Dendritic cell treated with granulocyte-macrophage colony-stimulating factor and Interleukin-4, amounts not matched to agents 40 ng/mL and 50 ng/mL, for 4 days (primary cell): ENCODE data around the gene SMURF2.

Experiments
- H3K27ac Mint-ChIP-seq: one replicate; pipeline ENCODE4 v1.8.0; 2022; ENCODE audit warnings: mild to moderate bottlenecking, mixed read lengths
- H3K27me3 Mint-ChIP-seq: one replicate; pipeline ENCODE4 v1.8.0; 2022; ENCODE audit warnings: mild to moderate bottlenecking, mixed read lengths
- H3K36me3 Mint-ChIP-seq: one replicate; pipeline ENCODE4 v1.8.0; 2022; ENCODE audit warnings: low read depth, mixed read lengths
- H3K4me1 Mint-ChIP-seq: one replicate; pipeline ENCODE4 v1.8.0; 2022; ENCODE audit warnings: low read depth, mixed read lengths
- H3K4me3 Mint-ChIP-seq: one replicate; pipeline ENCODE4 v1.8.0; 2022; ENCODE audit warnings: mild to moderate bottlenecking, moderate library complexity, mixed read lengths
- H3K9me3 Mint-ChIP-seq: one replicate; pipeline ENCODE4 v1.8.0; 2022; ENCODE audit warnings: mixed read lengths
- intact Hi-C: fragments of 100-400 bp; cut with micrococcal nuclease; formaldehyde crosslinking; loops from one replicate; pipeline ENCODE4 v1.15.0; 2022

The SMURF2 gene

DNA sequence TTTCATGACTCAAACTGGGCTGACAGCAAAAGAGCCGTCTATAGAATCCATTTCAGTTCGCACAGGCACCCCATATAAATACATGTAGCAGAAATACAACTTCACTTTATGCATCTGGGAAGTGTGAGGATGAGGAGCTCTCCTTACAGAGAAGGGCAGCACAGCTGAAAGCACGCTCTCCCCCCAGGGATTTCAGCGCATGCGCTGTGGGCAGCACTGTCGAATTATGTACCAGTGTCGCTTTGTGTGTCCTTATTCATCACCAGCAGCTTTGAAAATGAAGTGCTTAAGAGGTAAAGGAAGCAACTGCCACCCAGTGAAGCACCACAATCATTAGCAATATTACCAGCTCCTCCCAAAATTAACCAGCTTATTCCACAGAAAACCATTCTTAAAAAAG, 115.4 kb downstream of the SMURF2 start:
- H3K4me1 Mint-ChIP-seq, result no peaks in the 10 kb centered on the region
- H3K9me3 Mint-ChIP-seq, result no peaks in the 10 kb centered on the region
- peaks cover 76% of the 10 kb centered on the region for H3K36me3 Mint-ChIP-seq
- H3K4me3 Mint-ChIP-seq, result no peak overlapping the region
- no peak overlapping the region for H3K27ac Mint-ChIP-seq
- intact Hi-C loops, result no loop called here
- no peaks in the 10 kb centered on the region for H3K27me3 Mint-ChIP-seq

DNA sequence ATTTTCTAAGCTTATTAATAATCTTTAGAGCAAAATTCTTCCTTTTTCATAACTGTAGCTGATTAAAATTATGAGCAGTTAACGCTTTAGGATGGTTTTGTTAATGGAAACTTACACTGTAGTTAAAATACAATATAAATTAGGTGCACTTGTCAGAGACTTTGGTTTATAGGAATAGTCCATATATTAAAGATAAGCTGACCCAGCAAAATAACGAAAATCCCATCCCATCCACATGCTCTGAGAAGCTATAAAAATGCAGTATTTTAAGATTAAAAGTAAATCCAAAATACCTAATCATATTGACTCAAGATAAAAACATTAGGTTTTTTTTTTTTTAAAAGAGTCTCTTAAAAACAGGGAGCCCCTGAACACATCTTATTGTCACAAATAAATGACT, 117.4 kb downstream of the SMURF2 start:
- Mint-ChIP-seq H3K4me3 (no peak overlapping the region), H3K9me3 (no peaks in the 10 kb centered on the region), H3K27me3 (no peaks in the 10 kb centered on the region), H3K4me1 (no peaks in the 10 kb centered on the region), H3K36me3 (peaks cover 66% of the 10 kb centered on the region), H3K27ac (no peak overlapping the region)
- intact Hi-C loops, result no loop called here

DNA sequence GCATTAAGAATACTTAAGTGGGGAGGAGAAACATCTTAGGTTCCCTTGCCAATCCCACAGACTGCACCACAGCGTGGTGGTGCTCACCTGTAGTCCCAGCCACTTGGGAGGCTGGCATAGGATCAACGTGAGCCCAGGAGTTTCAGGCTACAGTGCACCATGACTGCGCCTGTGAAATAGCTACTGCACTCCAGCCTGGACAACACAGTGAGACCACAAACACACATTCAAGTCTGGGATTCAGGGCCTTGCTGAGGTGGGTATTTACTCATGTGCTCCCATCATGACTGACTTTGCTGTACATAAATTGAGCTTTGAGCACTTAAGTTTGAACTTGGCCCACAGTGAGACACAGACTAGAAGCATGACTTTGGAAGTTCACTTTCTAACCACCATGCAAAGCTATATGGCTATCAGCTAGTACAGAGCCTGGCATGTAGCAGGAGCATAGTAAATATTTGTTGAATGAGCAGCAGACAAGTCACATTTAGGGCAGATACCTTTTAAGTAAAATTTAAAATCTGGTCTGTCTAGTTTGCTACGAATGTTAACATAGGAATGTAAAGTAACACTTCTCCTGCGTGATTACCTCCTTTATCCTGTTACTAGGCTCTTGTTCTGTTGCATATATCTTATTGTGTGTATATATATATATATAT, 121.9 kb downstream of the SMURF2 start:
- no peak overlapping the region for H3K4me3 Mint-ChIP-seq
- intact Hi-C loops, result no loop called here
- H3K9me3 Mint-ChIP-seq, result no peaks in the 10 kb centered on the region
- no peaks in the 10 kb centered on the region for H3K4me1 Mint-ChIP-seq
- H3K36me3 Mint-ChIP-seq, result peaks cover 76% of the 10 kb centered on the region
- no peaks in the 10 kb centered on the region for H3K27me3 Mint-ChIP-seq
- H3K27ac Mint-ChIP-seq, result no peak overlapping the region

GRCh38 chr17:64538508-64539130, 123.5 kb downstream of the SMURF2 start:
- H3K36me3 Mint-ChIP-seq, result peaks cover 82% of the 10 kb centered on the region
- H3K27me3 Mint-ChIP-seq, result no peaks in the 10 kb centered on the region
- H3K27ac Mint-ChIP-seq, result no peak overlapping the region
- intact Hi-C loops, result no loop called here
- H3K9me3 Mint-ChIP-seq, result no peaks in the 10 kb centered on the region
- H3K4me1 Mint-ChIP-seq, result no peaks in the 10 kb centered on the region
- H3K4me3 Mint-ChIP-seq, result no peak overlapping the region

GRCh38 chr17:64537488-64537887, 124.6 kb downstream of the SMURF2 start:
- H3K36me3 Mint-ChIP-seq, result peaks cover 87% of the 10 kb centered on the region
- no peak overlapping the region for H3K27ac Mint-ChIP-seq
- intact Hi-C loops, result no loop called here
- H3K4me3 Mint-ChIP-seq, result no peak overlapping the region
- H3K27me3 Mint-ChIP-seq, result no peaks in the 10 kb centered on the region
- H3K4me1 Mint-ChIP-seq, result no peaks in the 10 kb centered on the region
- H3K9me3 Mint-ChIP-seq, result no peaks in the 10 kb centered on the region

DNA sequence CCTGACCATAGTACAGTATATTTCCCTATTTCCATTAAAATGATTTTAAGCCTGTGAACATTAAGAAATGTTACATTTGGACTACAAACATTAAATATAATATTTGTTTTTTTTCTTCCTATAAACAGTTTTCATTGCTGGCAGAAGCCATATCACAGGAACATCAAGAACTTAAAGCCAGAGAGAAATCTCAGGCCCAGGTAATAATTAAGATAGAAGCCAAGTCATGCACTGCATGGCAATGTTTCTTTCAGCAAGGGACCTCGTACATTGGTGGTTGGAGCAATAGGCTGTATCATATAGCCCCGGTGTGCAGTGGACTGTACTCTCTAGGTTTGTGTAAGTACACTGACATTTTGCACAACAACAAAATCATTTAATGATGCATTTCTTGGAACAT, 125.2 kb downstream of the SMURF2 start:
- intact Hi-C loops, result no loop called here
- Mint-ChIP-seq H3K9me3 (no peaks in the 10 kb centered on the region), H3K27ac (no peak overlapping the region), H3K36me3 (peaks cover 87% of the 10 kb centered on the region), H3K4me3 (no peak overlapping the region), H3K4me1 (no peaks in the 10 kb centered on the region), H3K27me3 (no peaks in the 10 kb centered on the region)

GRCh38 chr17:64535357-64535756, 126.8 kb downstream of the SMURF2 start:
- H3K27ac Mint-ChIP-seq, result no peak overlapping the region
- H3K9me3 Mint-ChIP-seq, result no peaks in the 10 kb centered on the region
- intact Hi-C loops, result no loop called here
- H3K4me1 Mint-ChIP-seq, result no peaks in the 10 kb centered on the region
- H3K36me3 Mint-ChIP-seq, result peaks cover 97% of the 10 kb centered on the region
- no peak overlapping the region for H3K4me3 Mint-ChIP-seq
- no peaks in the 10 kb centered on the region for H3K27me3 Mint-ChIP-seq

- no peaks in the 10 kb centered on the region for H3K9me3 Mint-ChIP-seq
- peaks cover 97% of the 10 kb centered on the region for H3K36me3 Mint-ChIP-seq
- no peaks in the 10 kb centered on the region for H3K27me3 Mint-ChIP-seq
- no peak overlapping the region for H3K27ac Mint-ChIP-seq
- no peaks in the 10 kb centered on the region for H3K4me1 Mint-ChIP-seq
- no peak overlapping the region for H3K4me3 Mint-ChIP-seq
- intact Hi-C loops, result no loop called here
Observed at GRCh38 chr17:64534187-64534586, 127.9 kb downstream of the SMURF2 start.

GRCh38 chr17:64533784-64534183, 128.3 kb downstream of the SMURF2 start:
- Mint-ChIP-seq H3K36me3 (peaks cover 97% of the 10 kb centered on the region), H3K27me3 (no peaks in the 10 kb centered on the region), H3K9me3 (no peaks in the 10 kb centered on the region), H3K4me1 (no peaks in the 10 kb centered on the region), H3K4me3 (no peak overlapping the region), H3K27ac (no peak overlapping the region)
- intact Hi-C loops, result no loop called here

GRCh38 chr17:64532409-64532808, 129.7 kb downstream of the SMURF2 start:
- Mint-ChIP-seq H3K4me1 (no peaks in the 10 kb centered on the region), H3K27ac (no peak overlapping the region), H3K9me3 (no peaks in the 10 kb centered on the region), H3K27me3 (no peaks in the 10 kb centered on the region), H3K4me3 (no peak overlapping the region), H3K36me3 (peaks cover 99% of the 10 kb centered on the region)
- intact Hi-C loops, result no loop called here

GRCh38 chr17:64531955-64532371, 130.1 kb downstream of the SMURF2 start:
- no peaks in the 10 kb centered on the region for H3K27me3 Mint-ChIP-seq
- intact Hi-C loops, result no loop called here
- H3K4me1 Mint-ChIP-seq, result no peaks in the 10 kb centered on the region
- H3K27ac Mint-ChIP-seq, result no peak overlapping the region
- H3K4me3 Mint-ChIP-seq, result no peak overlapping the region
- peaks cover 99% of the 10 kb centered on the region for H3K36me3 Mint-ChIP-seq
- H3K9me3 Mint-ChIP-seq, result no peaks in the 10 kb centered on the region

- Mint-ChIP-seq H3K36me3 (peaks cover 100% of the 10 kb centered on the region), H3K9me3 (no peaks in the 10 kb centered on the region), H3K4me3 (no peak overlapping the region), H3K27ac (no peak overlapping the region), H3K4me1 (no peaks in the 10 kb centered on the region), H3K27me3 (no peaks in the 10 kb centered on the region)
- intact Hi-C loops, result no loop called here
Observed at GRCh38 chr17:64529221-64529620, 132.9 kb downstream of the SMURF2 start.

DNA sequence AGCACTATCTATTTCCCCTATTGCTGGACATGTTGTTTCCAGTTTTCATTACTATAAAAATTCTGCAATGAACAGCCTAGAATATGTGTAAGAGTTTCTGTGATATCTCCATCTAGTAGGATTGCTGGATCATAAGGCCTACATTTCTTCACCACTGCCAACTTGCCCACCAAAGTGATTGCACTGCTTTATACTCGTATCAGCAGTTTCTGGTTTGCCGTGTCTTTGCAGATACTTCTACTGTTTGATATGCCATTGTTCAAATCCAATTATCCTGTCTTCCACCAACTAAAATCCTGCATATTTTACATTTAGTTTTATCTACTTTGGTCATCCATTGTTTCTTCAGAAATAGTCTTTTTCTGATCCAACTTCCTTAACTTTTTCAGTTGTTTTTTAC, 134.2 kb downstream of the SMURF2 start:
- no peak overlapping the region for H3K27ac Mint-ChIP-seq
- intact Hi-C loops, result no loop called here

DNA sequence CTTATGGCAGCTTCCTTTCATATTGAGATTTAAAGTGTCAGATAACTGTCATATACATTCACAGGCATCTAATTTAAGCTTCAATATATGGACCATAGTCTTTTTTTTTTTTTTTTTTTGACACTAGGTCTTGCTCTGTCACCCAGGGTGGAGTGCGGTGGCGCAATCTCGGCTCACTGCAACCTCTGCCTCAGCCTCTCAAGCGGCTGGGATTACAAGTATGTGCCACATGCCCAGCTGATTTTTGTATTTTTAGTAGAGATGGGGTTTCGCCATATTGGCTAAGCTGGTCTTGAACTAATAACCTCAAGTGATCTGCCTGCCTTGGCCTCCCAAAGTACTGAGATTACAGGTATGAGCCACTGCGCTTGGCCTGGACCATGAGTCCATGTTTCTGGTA, 141.7 kb downstream of the SMURF2 start:
- peaks cover 92% of the 10 kb centered on the region for H3K36me3 Mint-ChIP-seq
- no peak overlapping the region for H3K4me3 Mint-ChIP-seq

More for the DNA sequence above, 134.2 kb downstream of the SMURF2 start:
- H3K4me1 Mint-ChIP-seq, result no peaks in the 10 kb centered on the region
- peaks cover 100% of the 10 kb centered on the region for H3K36me3 Mint-ChIP-seq
- no peaks in the 10 kb centered on the region for H3K27me3 Mint-ChIP-seq
- no peak overlapping the region for H3K4me3 Mint-ChIP-seq
- H3K9me3 Mint-ChIP-seq, result no peaks in the 10 kb centered on the region

GRCh38 chr17:64519601-64520000, 142.5 kb downstream of the SMURF2 start:
- intact Hi-C loops, result loop anchor here (10.0 kb wide), 1 partner anchor 75 kb away; no protein-coding TSS in a partner anchor
- Mint-ChIP-seq H3K27ac (no peak overlapping the region), H3K4me1 (peaks cover 12% of the 10 kb centered on the region), H3K27me3 (no peaks in the 10 kb centered on the region), H3K9me3 (no peaks in the 10 kb centered on the region), H3K4me3 (no peak overlapping the region), H3K36me3 (peaks cover 92% of the 10 kb centered on the region)

More for the DNA sequence above, 141.7 kb downstream of the SMURF2 start:
- intact Hi-C loops, result no loop called here
- no peak overlapping the region for H3K27ac Mint-ChIP-seq
- no peaks in the 10 kb centered on the region for H3K9me3 Mint-ChIP-seq
- H3K4me1 Mint-ChIP-seq, result peaks cover 7% of the 10 kb centered on the region
- H3K27me3 Mint-ChIP-seq, result no peaks in the 10 kb centered on the region
